PFSK-1 (cell line): ENCODE results near the gene TTC36.

Experiments used
- FOXP2 ChIP-seq: optimal IDR thresholded peaks from 2 replicates; pipeline ENCODE3; 2011; ENCODE audit warnings: borderline replicate concordance, control low read depth, inconsistent platforms; ENCODE audit not compliant: insufficient read depth; ENCODE audit errors: extremely low read length, extremely low read depth
- POLR2AphosphoS5 ChIP-seq: IDR thresholded peaks from 2 replicates; pipeline ENCODE4 v1.6.1; 2012; ENCODE audit warnings: low read depth, mild to moderate bottlenecking, control low read depth, low read length, moderate library complexity
- SIN3A ChIP-seq: IDR thresholded peaks from 2 replicates; pipeline ENCODE4 v1.6.1; 2012; ENCODE audit warnings: mild to moderate bottlenecking, low read length, moderate library complexity, borderline replicate concordance; ENCODE audit not compliant: insufficient read depth
- TAF1 ChIP-seq: IDR thresholded peaks from 2 replicates; pipeline ENCODE4 v1.6.1; 2012; ENCODE audit warnings: low read length, control low read depth, borderline replicate concordance; ENCODE audit not compliant: insufficient read depth
- TF ChIP-seq, protein P1 (sequence below), 2 experiments: IDR thresholded peaks; 2 replicates each; pipeline versions ENCODE4 v1.6.1 to v1.8.0; 2011 to 2012; ENCODE audit warnings: low read depth in 2 of 2, low read length in 2 of 2, control low read depth in 1 of 2, inconsistent platforms in 1 of 2, mild to moderate bottlenecking in 1 of 2, moderate library complexity in 1 of 2; ENCODE audit not compliant: insufficient read depth in 1 of 2

TTC36 gene

GRCh38 chr11:118535261-118535660, 8.0 kb downstream of the TTC36 start:
- TF ChIP-seq SIN3A (no peak), TAF1 (no peak), FOXP2 (no peak), POLR2AphosphoS5 (no peak)
- TF ChIP-seq, protein P1, sequence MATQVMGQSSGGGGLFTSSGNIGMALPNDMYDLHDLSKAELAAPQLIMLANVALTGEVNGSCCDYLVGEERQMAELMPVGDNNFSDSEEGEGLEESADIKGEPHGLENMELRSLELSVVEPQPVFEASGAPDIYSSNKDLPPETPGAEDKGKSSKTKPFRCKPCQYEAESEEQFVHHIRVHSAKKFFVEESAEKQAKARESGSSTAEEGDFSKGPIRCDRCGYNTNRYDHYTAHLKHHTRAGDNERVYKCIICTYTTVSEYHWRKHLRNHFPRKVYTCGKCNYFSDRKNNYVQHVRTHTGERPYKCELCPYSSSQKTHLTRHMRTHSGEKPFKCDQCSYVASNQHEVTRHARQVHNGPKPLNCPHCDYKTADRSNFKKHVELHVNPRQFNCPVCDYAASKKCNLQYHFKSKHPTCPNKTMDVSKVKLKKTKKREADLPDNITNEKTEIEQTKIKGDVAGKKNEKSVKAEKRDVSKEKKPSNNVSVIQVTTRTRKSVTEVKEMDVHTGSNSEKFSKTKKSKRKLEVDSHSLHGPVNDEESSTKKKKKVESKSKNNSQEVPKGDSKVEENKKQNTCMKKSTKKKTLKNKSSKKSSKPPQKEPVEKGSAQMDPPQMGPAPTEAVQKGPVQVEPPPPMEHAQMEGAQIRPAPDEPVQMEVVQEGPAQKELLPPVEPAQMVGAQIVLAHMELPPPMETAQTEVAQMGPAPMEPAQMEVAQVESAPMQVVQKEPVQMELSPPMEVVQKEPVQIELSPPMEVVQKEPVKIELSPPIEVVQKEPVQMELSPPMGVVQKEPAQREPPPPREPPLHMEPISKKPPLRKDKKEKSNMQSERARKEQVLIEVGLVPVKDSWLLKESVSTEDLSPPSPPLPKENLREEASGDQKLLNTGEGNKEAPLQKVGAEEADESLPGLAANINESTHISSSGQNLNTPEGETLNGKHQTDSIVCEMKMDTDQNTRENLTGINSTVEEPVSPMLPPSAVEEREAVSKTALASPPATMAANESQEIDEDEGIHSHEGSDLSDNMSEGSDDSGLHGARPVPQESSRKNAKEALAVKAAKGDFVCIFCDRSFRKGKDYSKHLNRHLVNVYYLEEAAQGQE (IDR thresholded peaks at IDR 0.05; ENCODE audit: insufficient read depth in 1 of 2, low read depth in 2 of 2, low read length in 2 of 2): no peak

DNA sequence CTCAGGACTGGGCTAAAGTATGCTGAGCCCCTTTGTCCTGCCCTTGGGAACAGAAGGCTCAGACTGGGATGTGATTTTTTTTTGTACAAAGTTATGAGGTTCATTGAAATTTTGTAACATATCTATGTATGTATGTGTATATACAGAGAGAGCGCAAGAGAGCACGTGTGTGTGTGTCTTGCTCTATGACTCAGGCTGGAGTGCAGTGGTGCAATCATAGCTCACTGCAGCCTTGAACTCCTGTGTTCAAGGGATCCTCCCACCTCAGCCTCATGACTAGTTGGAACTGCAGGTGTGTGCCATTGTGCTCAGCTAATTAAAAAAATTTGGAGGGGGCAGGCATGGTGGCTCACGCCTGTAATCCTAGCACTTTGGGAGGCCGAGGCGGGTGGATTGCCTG, 9.5 kb downstream of the TTC36 start:
- TF ChIP-seq SIN3A (no peak), TAF1 (no peak), FOXP2 (no peak), POLR2AphosphoS5 (no peak)
- TF ChIP-seq, protein P1 (IDR thresholded peaks at IDR 0.05; ENCODE audit: insufficient read depth in 1 of 2, low read depth in 2 of 2, low read length in 2 of 2): no peak

DNA sequence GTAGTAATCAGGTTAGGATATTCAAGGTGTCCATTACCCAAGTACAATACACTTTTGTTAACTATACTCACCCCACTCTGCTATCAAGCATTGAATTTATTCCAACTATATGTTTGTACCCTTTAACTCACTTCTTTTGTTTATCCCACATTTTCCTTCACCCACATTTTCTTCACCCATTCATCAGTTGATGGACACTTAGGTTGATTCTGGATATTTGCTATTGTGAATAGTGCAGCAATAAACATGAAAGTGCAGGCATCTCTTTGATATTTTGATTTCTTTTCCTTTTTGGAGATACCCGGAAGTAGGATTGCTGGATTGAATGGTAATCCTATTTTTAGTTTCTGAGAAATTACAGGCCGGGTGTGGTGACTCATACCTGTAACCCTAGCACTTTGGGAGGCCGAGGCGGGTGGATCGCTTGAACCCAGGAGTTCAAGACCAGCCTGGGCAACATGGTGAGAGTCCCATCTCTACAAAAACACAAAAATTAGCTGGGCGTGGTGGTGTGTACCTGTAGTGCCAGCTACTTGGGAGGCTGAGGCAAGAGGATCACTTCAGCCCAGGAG, 10.2 kb downstream of the TTC36 start:
- TF ChIP-seq, protein P1 (IDR thresholded peaks at IDR 0.05; ENCODE audit: insufficient read depth in 1 of 2, low read depth in 2 of 2, low read length in 2 of 2): no peak
- TF ChIP-seq TAF1 (no peak), FOXP2 (no peak), POLR2AphosphoS5 (no peak), SIN3A (no peak)

- no peak for TF ChIP-seq SIN3A
- no peak for TF ChIP-seq TAF1
- no peak for TF ChIP-seq FOXP2
- no peak for TF ChIP-seq POLR2AphosphoS5
- TF ChIP-seq, protein P1 (IDR thresholded peaks at IDR 0.05; ENCODE audit: insufficient read depth in 1 of 2, low read depth in 2 of 2, low read length in 2 of 2): no peak
These were observed 16.9 kb downstream of the TTC36 start for GRCh38 chr11:118544010-118544646.

DNA sequence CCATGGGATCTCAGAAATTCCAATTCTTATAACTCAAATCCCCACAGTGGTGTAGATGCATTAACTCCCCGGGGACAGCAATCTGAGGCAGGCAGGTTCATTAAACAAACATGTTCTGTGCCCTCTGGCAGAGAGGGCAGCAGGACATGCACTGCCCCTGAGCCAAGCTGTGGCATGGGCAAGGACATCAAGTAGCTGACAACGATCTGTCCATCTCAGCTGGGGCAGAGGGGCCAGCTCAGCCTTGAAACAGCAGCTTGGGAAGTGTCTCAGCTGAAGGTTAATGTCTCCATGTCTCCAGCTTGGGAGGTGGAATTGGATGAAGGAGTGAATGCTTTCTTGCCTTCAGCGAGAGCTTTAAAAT, 17.4 kb downstream of the TTC36 start:
- TF ChIP-seq SIN3A: no peak
- TF ChIP-seq, protein P1 (IDR thresholded peaks at IDR 0.05; ENCODE audit: insufficient read depth in 1 of 2, low read depth in 2 of 2, low read length in 2 of 2): no peak
- TF ChIP-seq TAF1: no peak
- no peak for TF ChIP-seq FOXP2
